Loucy (cell line): ENCODE measurements around the gene KCNJ12.
"Not testable (repeated sequence)": the region's sequence is repeated elsewhere in the genome, so short reads cannot be mapped to it uniquely, and the experiment has no call there.

Experiments
- CTCF ChIP-seq: fragments of 200-600 bp; sonication (generic); conservative IDR thresholded peaks from 2 replicates; pipeline ENCODE4 v1.5.1; 2014; ENCODE audit warnings: mild to moderate bottlenecking, antibody characterized with exemption, low read length
- EZH2phosphoT487 ChIP-seq: fragments of 200-600 bp; IDR thresholded peaks from 2 replicates; pipeline ENCODE4 v1.6.1; 2018; ENCODE audit warnings: antibody characterized with exemption, mild to moderate bottlenecking, moderate library complexity, borderline replicate concordance

- TF ChIP-seq CTCF, EZH2phosphoT487: not testable (repeated sequence)
Observed at GRCh38 chr17:21429921-21430628, 53.9 kb downstream of the KCNJ12 start.
